Epithelial cell of esophagus (primary cell): Measurements from ENCODE around the gene VLDLR.

Experiments
- DNase-seq: peaks from one replicate; pipeline ENCODE4 v3.0.0; 2010; ENCODE audit warnings: low read depth
- H3K4me3 ChIP-seq: 2 replicates; pipeline ENCODE4 v1.5.1; 2011; ENCODE audit warnings: mild to moderate bottlenecking, low read length, control low read depth
- CTCF ChIP-seq: IDR thresholded peaks from 2 replicates; pipeline ENCODE4 v1.5.1; 2011; ENCODE audit warnings: low read depth, mild to moderate bottlenecking, low read length, control low read depth, inconsistent platforms; ENCODE audit not compliant: insufficient read depth; ENCODE audit errors: missing control alignments

VLDLR gene

GRCh38 chr9:2686911-2687310 is 65.3 kb downstream of the VLDLR start:
- no peak for TF ChIP-seq CTCF
- peak; percentile 14 for DNase-seq
- no peak overlapping the region for H3K4me3 ChIP-seq

GRCh38 chr9:2688636-2689035 is 67.0 kb downstream of the VLDLR start:
- H3K4me3 ChIP-seq: no peak overlapping the region
- no peak for TF ChIP-seq CTCF
- DNase-seq: no peak

- no peak overlapping the region for H3K4me3 ChIP-seq
- DNase-seq: peak; percentile 29
- no peak for TF ChIP-seq CTCF
These were observed 69.6 kb downstream of the VLDLR start for GRCh38 chr9:2691212-2691611.

- no peak overlapping the region for H3K4me3 ChIP-seq
- no peak for DNase-seq
- no peak for TF ChIP-seq CTCF
These were observed 70.0 kb downstream of the VLDLR start for GRCh38 chr9:2691626-2692025.

- DNase-seq: no peak
- no peak overlapping the region for H3K4me3 ChIP-seq
- TF ChIP-seq CTCF: no peak
These were observed 71.5 kb downstream of the VLDLR start for GRCh38 chr9:2693056-2693455.

GRCh38 chr9:2697492-2697891 is 75.9 kb downstream of the VLDLR start:
- DNase-seq: no peak
- H3K4me3 ChIP-seq: no peak overlapping the region
- no peak for TF ChIP-seq CTCF

GRCh38 chr9:2700398-2700797 is 78.8 kb downstream of the VLDLR start:
- no peak for TF ChIP-seq CTCF
- H3K4me3 ChIP-seq: no peak overlapping the region
- DNase-seq: no peak
